NT2/D1 (cell line): ENCODE measurements around the gene HNRNPC.
A peak's percentile ranks its signal among the peaks of the same experiment; 100 is the strongest.

Source experiments
- DNase-seq: peaks from one replicate; pipeline ENCODE4 v3.0.0-alpha.2; 2011; ENCODE audit warnings: low read depth, low spot score
- H3K27me3 ChIP-seq: 2 replicates; pipeline ENCODE4 v1.6.0; 2011; ENCODE audit warnings: mild to moderate bottlenecking; ENCODE audit not compliant: insufficient read length, insufficient read depth
- H3K36me3 ChIP-seq: 2 replicates; pipeline ENCODE4 v1.6.1; 2011; ENCODE audit warnings: mild to moderate bottlenecking, low read length, mixed read lengths; ENCODE audit not compliant: insufficient read depth, insufficient read length
- H3K4me1 ChIP-seq: 2 replicates; pipeline ENCODE4 v1.5.1; 2011; ENCODE audit not compliant: insufficient read depth, insufficient read length
- H3K4me3 ChIP-seq: 2 replicates; pipeline ENCODE4 v1.5.1; 2011; ENCODE audit warnings: low read depth; ENCODE audit not compliant: insufficient read length
- H3K9ac ChIP-seq: 2 replicates; pipeline ENCODE4 v1.6.0; 2011; ENCODE audit warnings: low read depth; ENCODE audit not compliant: insufficient read length
- H3K9me3 ChIP-seq: 2 replicates; pipeline ENCODE4 v1.5.1; 2011; ENCODE audit warnings: mild to moderate bottlenecking, low read length; ENCODE audit not compliant: insufficient read depth
- SUZ12 ChIP-seq: IDR thresholded peaks from 2 replicates; pipeline ENCODE4 v1.6.1; 2011; ENCODE audit not compliant: insufficient read length, insufficient read depth; ENCODE audit errors: extremely low read depth
- YY1 ChIP-seq: IDR thresholded peaks from 2 replicates; pipeline ENCODE4 v1.6.1; 2011; ENCODE audit not compliant: insufficient read length, insufficient read depth
- ZNF274 ChIP-seq: IDR thresholded peaks from 2 replicates; pipeline ENCODE4 v1.6.1; 2011; ENCODE audit warnings: mild to moderate bottlenecking, low read depth, low read length

HNRNPC gene

GRCh38 chr14:21192447-21192822 lies 76.8 kb downstream of the HNRNPC start:
- H3K4me1 ChIP-seq, result peaks cover 9% of the 10 kb centered on the region
- H3K4me3 ChIP-seq, result no peak overlapping the region
- DNase-seq, result no peak

GRCh38 chr14:21191809-21192446 lies 77.3 kb downstream of the HNRNPC start:
- peaks cover 9% of the 10 kb centered on the region for H3K4me1 ChIP-seq
- H3K4me3 ChIP-seq, result peak overlapping the region; percentile 8
- TF ChIP-seq YY1 (no peak), SUZ12 (no peak), ZNF274 (no peak)
- H3K36me3 ChIP-seq, result no peaks in the 10 kb centered on the region
- no peaks in the 10 kb centered on the region for H3K27me3 ChIP-seq
- no peak overlapping the region for H3K9ac ChIP-seq
- peak; percentile 63 for DNase-seq
- peaks cover 6% of the 10 kb centered on the region; the same call in 1 of the 2 replicates for H3K9me3 ChIP-seq

More at GRCh38 chr14:21192447-21192822, 76.8 kb downstream of the HNRNPC start:
- peaks cover 8% of the 10 kb centered on the region; the same call in 1 of the 2 replicates for H3K9me3 ChIP-seq
- H3K27me3 ChIP-seq, result no peaks in the 10 kb centered on the region
- no peaks in the 10 kb centered on the region for H3K36me3 ChIP-seq
- TF ChIP-seq YY1 (no peak), ZNF274 (no peak), SUZ12 (no peak)
- no peak overlapping the region for H3K9ac ChIP-seq

GRCh38 chr14:21191261-21191808 lies 77.9 kb downstream of the HNRNPC start:
- Histone ChIP-seq H3K9me3 (peaks cover 6% of the 10 kb centered on the region; the same call in 1 of the 2 replicates), H3K27me3 (no peaks in the 10 kb centered on the region), H3K9ac (no peak overlapping the region), H3K4me3 (no peak overlapping the region), H3K36me3 (no peaks in the 10 kb centered on the region), H3K4me1 (peaks cover 9% of the 10 kb centered on the region)
- TF ChIP-seq SUZ12, result no peak
- TF ChIP-seq ZNF274, result no peak
- no peak for TF ChIP-seq YY1
- no peak for DNase-seq

GRCh38 chr14:21185491-21185890 lies 83.8 kb downstream of the HNRNPC start:
- no peak for DNase-seq
- TF ChIP-seq ZNF274 (no peak), YY1 (no peak), SUZ12 (no peak)
- Histone ChIP-seq H3K4me3 (no peak overlapping the region), H3K9ac (no peak overlapping the region), H3K27me3 (no peaks in the 10 kb centered on the region), H3K9me3 (peaks cover 6% of the 10 kb centered on the region; the same call in 1 of the 2 replicates), H3K4me1 (no peaks in the 10 kb centered on the region), H3K36me3 (no peaks in the 10 kb centered on the region)

- Histone ChIP-seq H3K4me1 (no peaks in the 10 kb centered on the region), H3K27me3 (no peaks in the 10 kb centered on the region), H3K4me3 (no peak overlapping the region), H3K9me3 (peaks cover 6% of the 10 kb centered on the region; the same call in 1 of the 2 replicates), H3K36me3 (no peaks in the 10 kb centered on the region), H3K9ac (no peak overlapping the region)
- no peak for TF ChIP-seq SUZ12
- TF ChIP-seq ZNF274, result no peak
- no peak for DNase-seq
Observed at GRCh38 chr14:21184254-21184653, 85.0 kb downstream of the HNRNPC start.

- no peaks in the 10 kb centered on the region for H3K36me3 ChIP-seq
- DNase-seq, result no peak
- H3K4me1 ChIP-seq, result no peaks in the 10 kb centered on the region
- no peak overlapping the region for H3K9ac ChIP-seq
- H3K27me3 ChIP-seq, result no peaks in the 10 kb centered on the region
- H3K9me3 ChIP-seq, result no peaks in the 10 kb centered on the region; the same call in 1 of the 2 replicates
- TF ChIP-seq SUZ12, result no peak
- H3K4me3 ChIP-seq, result no peak overlapping the region
Observed at GRCh38 chr14:21182166-21182565, 87.1 kb downstream of the HNRNPC start.

- no peaks in the 10 kb centered on the region for H3K4me1 ChIP-seq
- TF ChIP-seq ZNF274 (no peak), SUZ12 (no peak), YY1 (no peak)
- no peaks in the 10 kb centered on the region for H3K27me3 ChIP-seq
- H3K9me3 ChIP-seq, result 0 out of 2 replicates have a peak, but pooled peaks cover 5% of the 10 kb centered on the region
- no peaks in the 10 kb centered on the region for H3K36me3 ChIP-seq
- no peak overlapping the region for H3K9ac ChIP-seq
- DNase-seq, result no peak
- no peak overlapping the region for H3K4me3 ChIP-seq
Observed at GRCh38 chr14:21171128-21171527, 98.1 kb downstream of the HNRNPC start.

GRCh38 chr14:21169573-21169972 lies 99.7 kb downstream of the HNRNPC start:
- Histone ChIP-seq H3K9me3 (0 out of 2 replicates have a peak, but pooled peaks cover 5% of the 10 kb centered on the region), H3K36me3 (no peaks in the 10 kb centered on the region), H3K9ac (no peak overlapping the region), H3K4me3 (no peak overlapping the region), H3K4me1 (no peaks in the 10 kb centered on the region), H3K27me3 (no peaks in the 10 kb centered on the region)
- no peak for TF ChIP-seq YY1
- no peak for TF ChIP-seq ZNF274
- TF ChIP-seq SUZ12, result no peak
- DNase-seq, result no peak
